HG03520 (cell line): Measurements from ENCODE around the gene SLC50A1.
A peak's percentile ranks its signal among the peaks of the same experiment; 100 is the strongest.

Experiments used
- ATAC-seq: cut with Tn5 transposase; IDR thresholded peaks from one replicate; pipeline ENCODE4 v1.9.1; 2021; ENCODE audit warnings: mild to moderate bottlenecking, moderate library complexity; ENCODE audit not compliant: unreplicated experiment

The SLC50A1 gene

GRCh38 chr1:155169541-155169940 lies 33.9 kb downstream of the SLC50A1 start:
- ATAC-seq: no peak

- ATAC-seq: no peak
Observed at GRCh38 chr1:155170101-155170785, 34.6 kb downstream of the SLC50A1 start.

GRCh38 chr1:155170806-155171205 lies 35.2 kb downstream of the SLC50A1 start:
- ATAC-seq: no peak

GRCh38 chr1:155171836-155172731 lies 36.4 kb downstream of the SLC50A1 start:
- peak; percentile 10 for ATAC-seq

- peak; percentile 58 for ATAC-seq
Observed at GRCh38 chr1:155172732-155173477, 37.3 kb downstream of the SLC50A1 start, which contains the start of gene KRTCAP2. TSS of gene KRTCAP2 (minus strand) at chr1:155173304. CDS start at chr1:155173224, 80 bp downstream.

GRCh38 chr1:155173478-155174323 lies 38.0 kb downstream of the SLC50A1 start, which contains the start of gene TRIM46:
TSS of gene TRIM46 (plus strand) at chr1:155173849. CDS start at chr1:155173967, 118 bp downstream.
- ATAC-seq: no peak

- no peak for ATAC-seq
Observed at GRCh38 chr1:155174324-155175280, 39.0 kb downstream of the SLC50A1 start.

GRCh38 chr1:155175281-155175926 lies 39.8 kb downstream of the SLC50A1 start:
- ATAC-seq: no peak

- no peak for ATAC-seq
Observed at GRCh38 chr1:155175927-155176371, 40.3 kb downstream of the SLC50A1 start.

- ATAC-seq: no peak
Observed at GRCh38 chr1:155176544-155177071, 41.0 kb downstream of the SLC50A1 start.

GRCh38 chr1:155177192-155177917 lies 41.7 kb downstream of the SLC50A1 start:
- no peak for ATAC-seq

- no peak for ATAC-seq
Observed at GRCh38 chr1:155177918-155178281, 42.2 kb downstream of the SLC50A1 start.

GRCh38 chr1:155178441-155179111 lies 42.9 kb downstream of the SLC50A1 start:
- no peak for ATAC-seq

GRCh38 chr1:155179112-155180031 lies 43.7 kb downstream of the SLC50A1 start:
- ATAC-seq: no peak

GRCh38 chr1:155181371-155182051 lies 45.9 kb downstream of the SLC50A1 start:
- ATAC-seq: no peak
